GM08714 (cell line): ENCODE data around the gene PPP1R7.
A peak's percentile ranks its signal among the peaks of the same experiment; 100 is the strongest.

Experiments
- H3K4me3 ChIP-seq: fragments of 200-500 bp; sonication (Bioruptor generic); 2 replicates; pipeline ENCODE4 v1.5.1; 2014; ENCODE audit warnings: mild to moderate bottlenecking, low read length, inconsistent platforms
- ZNF274 ChIP-seq: IDR thresholded peaks from 2 replicates; pipeline ENCODE4 v1.6.1; 2012; ENCODE audit warnings: mild to moderate bottlenecking, low read depth, low read length

PPP1R7 gene

GRCh38 chr2:241141214-241141770, 9.0 kb upstream of the PPP1R7 start:
- TF ChIP-seq ZNF274, result no peak
- H3K4me3 ChIP-seq, result no peak overlapping the region

- no peak overlapping the region for H3K4me3 ChIP-seq
- TF ChIP-seq ZNF274, result no peak
Observed at GRCh38 chr2:241142063-241142462, 8.2 kb upstream of the PPP1R7 start.

- no peak overlapping the region for H3K4me3 ChIP-seq
- TF ChIP-seq ZNF274, result no peak
Observed at GRCh38 chr2:241142593-241142992, 7.7 kb upstream of the PPP1R7 start.

- no peak overlapping the region for H3K4me3 ChIP-seq
- no peak for TF ChIP-seq ZNF274
Observed at GRCh38 chr2:241146286-241146685, 4.0 kb upstream of the PPP1R7 start.

- H3K4me3 ChIP-seq, result no peak overlapping the region
- no peak for TF ChIP-seq ZNF274
Observed at GRCh38 chr2:241147336-241147735, 2.9 kb upstream of the PPP1R7 start.

- peak overlapping the region; percentile 65 for H3K4me3 ChIP-seq
- TF ChIP-seq ZNF274, result no peak
Observed at GRCh38 chr2:241148239-241148638, 2.0 kb upstream of the PPP1R7 start.

GRCh38 chr2:241148891-241149674, 1.2 kb upstream of the PPP1R7 start, which contains the start of gene PASK:
TSS of gene PASK (minus strand) at chr2:241149472. CDS start at chr2:241143032, 6,440 bp downstream.
- TF ChIP-seq ZNF274, result no peak
- H3K4me3 ChIP-seq, result peak within 1 kb of the TSS; percentile 92

GRCh38 chr2:241149675-241149924, 667 bp upstream of the PPP1R7 start:
- no peak for TF ChIP-seq ZNF274

GRCh38 chr2:241150660-241151530, 628 bp downstream of the PPP1R7 start:
- H3K4me3 ChIP-seq, result peak overlapping the region; percentile 92
- TF ChIP-seq ZNF274, result no peak

More at GRCh38 chr2:241149675-241149924, 667 bp upstream of the PPP1R7 start:
- peak overlapping the region; percentile 65; the same call in 1 of the 2 replicates for H3K4me3 ChIP-seq

- TF ChIP-seq ZNF274, result no peak
- H3K4me3 ChIP-seq, result no peak overlapping the region
Observed at GRCh38 chr2:241151934-241152660, 1.8 kb downstream of the PPP1R7 start.

- H3K4me3 ChIP-seq, result no peak overlapping the region
- TF ChIP-seq ZNF274, result no peak
Observed at GRCh38 chr2:241153616-241154015, 3.3 kb downstream of the PPP1R7 start.

GRCh38 chr2:241154915-241155314, 4.6 kb downstream of the PPP1R7 start:
- H3K4me3 ChIP-seq, result no peak overlapping the region
- TF ChIP-seq ZNF274, result no peak

GRCh38 chr2:241155936-241156335, 5.7 kb downstream of the PPP1R7 start:
- no peak for TF ChIP-seq ZNF274

GRCh38 chr2:241156971-241157441, 6.7 kb downstream of the PPP1R7 start:
- TF ChIP-seq ZNF274, result no peak
- H3K4me3 ChIP-seq, result no peak overlapping the region

More at GRCh38 chr2:241155936-241156335, 5.7 kb downstream of the PPP1R7 start:
- H3K4me3 ChIP-seq, result no peak overlapping the region
